ENCODE results near the gene CRYZL1.
"Not testable (repeated sequence)": the region's sequence is repeated elsewhere in the genome, so short reads cannot be mapped to it uniquely, and the experiment has no call there.

CRYZL1 gene

DNA sequence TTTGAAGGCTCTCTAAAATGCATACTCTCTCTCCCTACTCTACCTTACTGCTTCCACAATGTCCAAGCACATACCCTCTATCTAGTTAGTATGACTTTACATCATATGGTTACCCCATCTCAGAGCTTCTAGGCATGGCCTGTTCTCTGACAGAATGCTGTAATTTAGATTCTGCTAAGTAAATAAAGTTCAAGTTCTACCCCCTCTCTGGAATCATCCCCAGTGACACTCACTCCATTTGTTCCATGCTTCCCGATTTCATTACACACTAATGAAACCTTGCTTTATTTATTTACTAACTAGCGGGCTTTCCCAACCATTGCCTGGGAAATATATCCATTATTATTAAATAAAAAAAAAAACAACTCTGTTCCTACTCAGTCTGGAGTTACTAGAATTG, 7.3 kb downstream of the CRYZL1 start:
- no peaks in the 10 kb centered on the region for H3K27me3 Mint-ChIP-seq
- intact Hi-C loops (cut with micrococcal nuclease), result no loop called here
- H3K36me3 Mint-ChIP-seq (ENCODE audit: low read depth), result peaks cover 32% of the 10 kb centered on the region
- H3K27ac Mint-ChIP-seq, result no peak overlapping the region
- peaks cover 10% of the 10 kb centered on the region for H3K9me3 Mint-ChIP-seq
- H3K4me1 Mint-ChIP-seq (ENCODE audit: low read depth), result peaks cover 8% of the 10 kb centered on the region
- no peak overlapping the region for H3K4me3 Mint-ChIP-seq

DNA sequence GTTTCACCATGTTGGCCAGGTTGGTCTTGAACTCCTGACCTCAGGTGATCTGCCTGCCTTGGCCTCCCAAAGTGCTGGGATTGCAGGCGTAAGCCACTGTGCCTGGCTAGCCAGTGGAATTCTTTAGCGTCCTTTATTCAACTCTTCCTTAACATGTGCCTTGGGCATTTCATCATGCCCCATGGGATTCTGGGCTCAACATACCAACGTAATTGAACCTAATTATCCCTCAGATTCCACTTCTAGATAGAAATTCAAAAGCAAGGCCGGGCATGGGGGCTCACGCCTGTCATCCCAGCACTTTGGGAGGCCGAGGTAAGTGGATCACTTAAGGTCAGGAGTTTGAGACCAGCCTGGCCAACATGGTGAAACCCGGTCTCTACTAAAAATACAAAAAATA, 15.4 kb downstream of the CRYZL1 start:
- H3K9me3 Mint-ChIP-seq; H3K4me3 Mint-ChIP-seq; H3K27me3 Mint-ChIP-seq; intact Hi-C loops (cut with micrococcal nuclease); H3K27ac Mint-ChIP-seq; H3K4me1 Mint-ChIP-seq (ENCODE audit: low read depth): not testable (repeated sequence)
- H3K36me3 Mint-ChIP-seq (ENCODE audit: low read depth), result peaks cover 85% of the 10 kb centered on the region

DNA sequence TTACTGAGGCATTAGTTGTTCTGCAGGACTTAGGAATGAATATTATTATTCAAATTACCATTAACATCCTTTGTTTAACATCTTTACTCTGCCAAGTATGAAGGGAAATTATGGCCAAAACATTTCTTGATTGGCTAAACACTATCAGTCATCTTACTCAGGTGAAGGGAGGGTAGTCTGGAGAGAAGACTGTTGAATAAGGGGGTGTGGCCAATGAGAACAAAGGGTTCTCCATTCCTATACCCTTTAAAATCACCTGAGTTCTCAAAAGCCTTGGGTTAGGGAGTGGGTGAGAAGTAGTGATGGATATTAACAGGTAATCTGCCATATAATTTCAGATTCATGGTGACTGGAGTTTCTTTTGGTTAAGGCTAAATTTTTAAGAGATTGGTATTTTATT, 19.3 kb downstream of the CRYZL1 start:
- H3K36me3 Mint-ChIP-seq (ENCODE audit: low read depth), result peaks cover 83% of the 10 kb centered on the region
- no peaks in the 10 kb centered on the region for H3K27me3 Mint-ChIP-seq
- H3K4me1 Mint-ChIP-seq (ENCODE audit: low read depth), result peaks cover 32% of the 10 kb centered on the region
- intact Hi-C loops (cut with micrococcal nuclease), result no loop called here
- H3K4me3 Mint-ChIP-seq, result no peak overlapping the region
- peaks cover 5% of the 10 kb centered on the region for H3K9me3 Mint-ChIP-seq
- no peak overlapping the region for H3K27ac Mint-ChIP-seq

DNA sequence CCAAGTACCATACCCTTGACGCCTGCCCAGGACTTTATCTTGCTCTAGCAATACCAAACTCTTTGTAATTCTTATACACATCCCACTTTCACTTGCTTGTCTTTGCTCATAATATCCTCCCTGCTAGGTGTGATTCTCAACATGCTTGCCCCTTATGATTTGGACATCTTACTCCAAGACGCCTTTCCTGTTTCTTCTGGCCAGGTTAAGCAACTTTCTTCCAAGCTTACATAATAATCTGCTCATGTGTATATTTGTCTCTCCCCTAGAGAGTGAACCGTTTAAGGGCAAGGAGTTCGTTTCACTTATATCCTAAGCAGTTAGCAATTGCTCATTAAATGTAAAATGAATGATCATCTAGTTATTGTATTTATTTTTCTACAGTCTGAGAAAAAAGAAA, 21.8 kb downstream of the CRYZL1 start:
- Mint-ChIP-seq H3K9me3 (peaks cover 7% of the 10 kb centered on the region), H3K36me3 (ENCODE audit: low read depth) (peaks cover 87% of the 10 kb centered on the region), H3K27me3 (no peaks in the 10 kb centered on the region), H3K4me3 (no peak overlapping the region), H3K27ac (no peak overlapping the region), H3K4me1 (ENCODE audit: low read depth) (peaks cover 27% of the 10 kb centered on the region)
- intact Hi-C loops (cut with micrococcal nuclease), result no loop called here

DNA sequence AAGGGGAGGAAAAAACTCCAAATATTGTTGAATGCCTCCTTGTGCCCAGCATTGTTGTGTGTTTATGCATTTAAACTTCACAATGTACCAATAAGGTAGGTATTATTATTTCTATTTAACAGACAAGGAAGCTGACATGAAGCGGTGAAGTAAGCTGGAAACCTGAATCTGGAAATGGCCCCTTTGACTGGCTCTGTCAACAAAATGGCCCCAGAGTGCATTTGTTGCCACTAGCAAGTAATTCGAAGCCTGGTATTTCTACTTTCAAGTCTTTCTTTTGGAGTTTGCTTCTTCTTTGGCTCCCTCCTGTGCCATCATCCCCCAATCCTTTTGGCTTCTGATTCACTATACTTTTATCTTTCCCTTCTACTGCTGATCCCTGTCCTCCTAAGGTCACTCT, 23.1 kb downstream of the CRYZL1 start:
- Mint-ChIP-seq H3K27me3 (no peaks in the 10 kb centered on the region), H3K9me3 (peaks cover 7% of the 10 kb centered on the region), H3K36me3 (ENCODE audit: low read depth) (peaks cover 90% of the 10 kb centered on the region), H3K4me3 (no peak overlapping the region), H3K27ac (peak overlapping the region; percentile 10), H3K4me1 (ENCODE audit: low read depth) (peaks cover 27% of the 10 kb centered on the region)
- intact Hi-C loops (cut with micrococcal nuclease), result no loop called here

DNA sequence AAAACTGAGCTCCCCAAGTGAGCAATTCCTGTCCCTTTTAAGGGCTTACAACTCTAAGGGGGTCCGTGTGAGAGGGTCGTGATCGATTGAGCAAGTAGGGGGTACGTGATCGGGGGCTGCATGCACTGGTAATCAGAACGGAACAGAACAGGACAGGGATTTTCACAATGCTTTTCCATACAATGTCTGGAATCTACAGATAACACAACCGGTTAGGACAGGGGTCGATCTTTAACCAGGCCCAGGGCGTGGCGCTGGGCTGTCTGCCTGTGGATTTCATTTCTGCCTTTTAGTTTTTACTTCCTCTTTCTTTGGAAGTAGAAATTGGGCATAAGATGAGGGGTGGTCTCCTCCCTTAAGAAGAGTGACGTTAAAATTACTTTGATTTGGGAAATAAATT, 24.0 kb downstream of the CRYZL1 start:
- H3K9me3 Mint-ChIP-seq; H3K4me3 Mint-ChIP-seq; H3K27me3 Mint-ChIP-seq; intact Hi-C loops (cut with micrococcal nuclease): not testable (repeated sequence)
- Mint-ChIP-seq H3K36me3 (ENCODE audit: low read depth) (peaks cover 92% of the 10 kb centered on the region), H3K27ac (peak overlapping the region; percentile 80), H3K4me1 (ENCODE audit: low read depth) (peaks cover 27% of the 10 kb centered on the region)

DNA sequence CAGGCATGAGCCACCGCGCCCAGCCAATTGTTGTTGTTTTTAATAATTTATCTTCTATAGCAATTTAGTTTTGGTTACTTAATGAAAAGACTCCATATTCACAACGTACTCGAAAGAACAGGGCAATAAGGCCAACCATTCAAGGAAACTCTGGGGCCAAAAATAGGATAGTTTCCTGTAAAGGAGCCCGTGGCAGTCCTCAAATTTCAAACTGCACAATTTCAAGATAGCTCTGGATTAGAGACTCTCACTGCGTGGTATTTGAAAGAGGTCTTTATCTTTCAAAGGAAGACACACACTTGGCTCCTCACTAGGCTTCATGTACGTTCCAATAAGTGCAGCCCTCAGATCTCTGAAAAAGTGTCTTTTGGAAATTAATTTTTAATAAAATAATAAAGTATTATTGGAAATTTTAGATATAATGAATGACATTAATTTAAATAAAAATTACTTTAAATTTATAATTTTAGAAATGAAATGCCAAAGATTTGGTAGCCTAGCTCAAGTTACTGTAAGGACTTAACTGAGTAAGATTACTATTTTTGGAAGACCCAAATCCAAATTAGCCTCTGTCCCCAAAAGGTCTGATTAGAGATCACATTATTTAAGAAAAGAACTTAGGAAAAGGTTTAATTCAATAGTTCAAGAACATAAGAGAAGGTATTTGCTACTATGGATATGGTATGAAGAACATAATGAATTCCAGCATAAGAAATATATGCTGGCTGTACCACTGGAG, 30.4 kb downstream of the CRYZL1 start:
- no peaks in the 10 kb centered on the region for H3K4me1 Mint-ChIP-seq (ENCODE audit: low read depth)
- no peak overlapping the region for H3K27ac Mint-ChIP-seq
- intact Hi-C loops (cut with micrococcal nuclease), result no loop called here
- no peak overlapping the region for H3K4me3 Mint-ChIP-seq
- H3K36me3 Mint-ChIP-seq (ENCODE audit: low read depth), result peaks cover 84% of the 10 kb centered on the region
- H3K27me3 Mint-ChIP-seq, result no peaks in the 10 kb centered on the region
- no peaks in the 10 kb centered on the region for H3K9me3 Mint-ChIP-seq

DNA sequence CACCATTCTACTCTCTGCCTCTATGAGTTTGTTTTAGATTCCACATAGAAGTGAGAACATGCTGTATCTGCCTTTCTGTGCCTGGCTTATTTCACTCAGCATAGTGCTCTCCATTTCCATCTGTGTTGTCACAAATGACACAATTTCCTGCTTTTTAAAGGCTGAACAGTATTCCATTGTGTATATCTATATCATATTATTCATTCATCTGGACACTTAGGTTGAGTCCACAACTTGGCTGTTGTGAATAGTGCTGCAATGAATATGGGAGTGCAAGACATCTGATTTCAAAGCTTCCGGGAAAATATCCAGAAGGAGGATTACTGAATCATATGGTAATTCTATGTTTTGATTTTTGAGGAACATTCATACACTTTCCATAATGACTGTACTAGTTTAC, 33.0 kb downstream of the CRYZL1 start:
- no peak overlapping the region for H3K27ac Mint-ChIP-seq
- peaks cover 74% of the 10 kb centered on the region for H3K36me3 Mint-ChIP-seq (ENCODE audit: low read depth)

DNA sequence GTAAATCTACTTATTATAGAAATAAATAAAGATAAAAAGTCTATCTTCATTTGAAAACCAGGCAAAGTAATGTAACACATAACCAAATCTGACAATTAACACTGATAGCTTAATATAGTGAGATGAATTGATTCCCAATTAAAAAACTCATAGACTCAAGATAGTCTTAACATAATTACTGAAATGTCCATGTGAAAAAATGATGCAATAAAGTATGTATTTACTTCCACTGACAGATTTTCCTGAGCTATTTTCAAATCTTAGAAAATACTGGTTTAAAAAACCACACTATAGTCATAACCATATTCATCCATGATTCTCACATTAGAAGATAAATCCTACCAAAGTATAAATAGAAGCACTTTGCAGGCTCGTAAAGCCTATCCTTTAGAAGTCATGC, 43.5 kb downstream of the CRYZL1 start:
- Mint-ChIP-seq H3K27ac (no peak overlapping the region), H3K4me1 (ENCODE audit: low read depth) (no peaks in the 10 kb centered on the region), H3K27me3 (no peaks in the 10 kb centered on the region), H3K9me3 (no peaks in the 10 kb centered on the region), H3K36me3 (ENCODE audit: low read depth) (peaks cover 82% of the 10 kb centered on the region), H3K4me3 (no peak overlapping the region)
- intact Hi-C loops (cut with micrococcal nuclease), result no loop called here

More for the DNA sequence above, 33.0 kb downstream of the CRYZL1 start:
- Mint-ChIP-seq H3K27me3 (no peaks in the 10 kb centered on the region), H3K9me3 (no peaks in the 10 kb centered on the region), H3K4me3 (no peak overlapping the region), H3K4me1 (ENCODE audit: low read depth) (no peaks in the 10 kb centered on the region)
- intact Hi-C loops (cut with micrococcal nuclease), result loop anchor here (10.0 kb wide), 1 partner anchor 286 kb away; no protein-coding TSS in a partner anchor

DNA sequence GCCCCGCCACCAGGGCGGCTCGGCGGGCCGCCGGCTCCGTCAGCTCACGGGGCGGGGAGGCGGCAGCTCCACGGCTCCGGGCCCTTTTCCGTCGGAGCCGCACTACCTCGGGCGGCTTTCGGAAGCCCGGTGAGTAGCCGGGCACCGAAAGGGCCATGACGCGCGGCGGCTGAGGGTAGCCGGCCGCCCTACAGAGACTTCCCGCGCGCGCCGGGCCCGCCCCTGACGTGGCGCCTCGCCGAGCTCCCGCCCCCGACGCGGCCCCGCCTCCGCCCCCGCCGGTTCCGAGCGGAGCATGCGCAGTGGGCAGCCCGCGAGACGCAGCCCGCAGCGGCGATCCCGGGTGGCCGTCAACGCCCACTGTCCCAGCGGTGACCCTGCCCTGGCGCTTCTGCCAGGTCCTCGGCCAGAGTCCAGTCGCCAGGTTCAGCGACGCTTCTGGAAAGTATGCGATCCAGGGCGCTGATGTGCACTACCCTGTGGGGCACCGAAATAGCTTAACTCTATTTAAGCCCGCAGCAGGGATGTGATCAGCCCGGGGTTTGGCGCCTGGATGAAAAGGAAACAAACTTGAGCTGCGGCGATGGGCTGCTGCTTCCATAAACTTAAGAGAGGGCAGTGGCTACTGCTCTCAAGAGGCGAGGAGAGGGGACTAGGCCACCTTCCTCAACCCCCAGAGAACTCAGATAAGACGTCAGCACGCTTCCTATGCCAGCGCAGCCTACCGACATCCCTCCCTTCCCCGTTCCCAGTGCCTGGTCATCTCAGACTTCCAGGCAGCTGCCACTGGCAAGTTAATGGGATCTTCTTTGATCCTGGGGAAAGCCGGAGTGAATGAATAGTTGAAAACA, 52.8 kb downstream of the CRYZL1 start, which contains the start of gene DONSON:
DONSON (minus strand) TSS at position 200 of the 851 bp plus-strand sequence; CDS start at position 157, 43 bp downstream.
- no peaks in the 10 kb centered on the region for H3K36me3 Mint-ChIP-seq (ENCODE audit: low read depth)
- intact Hi-C loops (cut with micrococcal nuclease), result loop anchor here (2.0 kb wide), 1 partner anchor 46 kb away; the partner anchor contains the start of genes GART and SON
- H3K27ac Mint-ChIP-seq, result peak within 1 kb of the TSS; percentile 87
- peaks cover 2% of the 10 kb centered on the region for H3K27me3 Mint-ChIP-seq
- peak within 1 kb of the TSS; percentile 89 for H3K4me3 Mint-ChIP-seq
- H3K4me1 Mint-ChIP-seq (ENCODE audit: low read depth), result peaks cover 10% of the 10 kb centered on the region
- H3K9me3 Mint-ChIP-seq, result no peaks in the 10 kb centered on the region

DNA sequence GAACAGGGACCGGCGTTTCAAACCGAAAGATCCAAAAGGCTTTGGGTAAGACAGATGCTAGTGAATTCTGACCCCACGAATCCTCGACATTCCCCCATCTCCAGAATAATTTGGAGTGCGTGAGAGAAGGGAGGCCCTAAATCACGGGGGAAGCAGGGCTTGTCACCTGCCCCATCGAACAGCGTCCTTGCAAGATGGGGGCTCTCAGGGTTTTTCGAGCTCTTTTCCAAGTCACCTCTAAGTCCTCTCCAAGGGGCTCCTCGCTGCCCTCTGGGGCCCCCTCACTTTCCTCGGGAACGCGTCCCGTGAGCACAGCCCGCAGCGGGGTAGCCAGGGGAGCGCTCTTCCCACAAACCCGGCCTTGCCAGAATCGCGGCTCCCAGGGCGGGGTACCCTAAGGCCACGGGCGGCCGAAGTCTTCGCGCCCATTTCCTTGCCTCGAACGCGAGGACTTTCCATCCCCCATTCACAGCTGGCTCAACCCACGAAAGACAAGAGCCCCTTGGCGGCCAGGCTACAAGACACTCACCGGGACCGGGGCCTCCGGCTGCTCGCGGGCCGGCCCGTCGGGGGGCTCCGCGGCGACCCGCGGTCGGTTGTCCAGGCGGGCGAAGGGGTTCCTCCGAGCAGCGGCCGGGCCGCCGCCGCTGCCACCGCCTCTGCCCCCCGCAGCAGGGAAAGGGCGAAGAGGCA, 53.6 kb downstream of the CRYZL1 start:
- peaks cover 2% of the 10 kb centered on the region for H3K27me3 Mint-ChIP-seq
- intact Hi-C loops (cut with micrococcal nuclease), result loop anchor here (2.0 kb wide), 1 partner anchor 45 kb away; the partner anchor contains the start of genes GART and SON

DNA sequence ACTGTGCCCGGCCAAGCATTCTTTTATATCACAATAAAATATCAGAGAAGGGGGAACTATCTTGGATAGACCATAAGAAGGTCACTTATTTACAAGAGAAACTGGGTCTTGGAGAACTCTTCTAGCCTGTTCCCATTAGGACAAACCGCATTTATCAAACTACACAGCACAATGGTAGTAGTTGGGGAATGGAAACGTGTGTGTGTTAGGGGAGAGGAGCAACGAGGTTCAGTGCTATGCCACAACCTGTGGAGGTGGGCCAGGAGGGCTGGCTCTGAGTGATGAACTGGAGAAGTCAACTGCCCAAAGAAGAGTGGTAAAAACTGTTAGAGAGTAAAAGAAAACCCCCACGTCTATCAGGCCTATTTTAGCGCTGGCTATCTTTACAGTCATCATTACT, 54.6 kb downstream of the CRYZL1 start:
- Mint-ChIP-seq H3K36me3 (ENCODE audit: low read depth) (peaks cover 2% of the 10 kb centered on the region), H3K4me3 (no peak overlapping the region), H3K9me3 (no peaks in the 10 kb centered on the region), H3K27me3 (peaks cover 2% of the 10 kb centered on the region), H3K4me1 (ENCODE audit: low read depth) (peaks cover 10% of the 10 kb centered on the region), H3K27ac (no peak overlapping the region)
- intact Hi-C loops (cut with micrococcal nuclease), result no loop called here

More for the DNA sequence above, 53.6 kb downstream of the CRYZL1 start:
- Mint-ChIP-seq H3K4me1 (ENCODE audit: low read depth) (peaks cover 10% of the 10 kb centered on the region), H3K4me3 (peak overlapping the region; percentile 89), H3K9me3 (no peaks in the 10 kb centered on the region), H3K27ac (peak overlapping the region; percentile 87), H3K36me3 (ENCODE audit: low read depth) (no peaks in the 10 kb centered on the region)

DNA sequence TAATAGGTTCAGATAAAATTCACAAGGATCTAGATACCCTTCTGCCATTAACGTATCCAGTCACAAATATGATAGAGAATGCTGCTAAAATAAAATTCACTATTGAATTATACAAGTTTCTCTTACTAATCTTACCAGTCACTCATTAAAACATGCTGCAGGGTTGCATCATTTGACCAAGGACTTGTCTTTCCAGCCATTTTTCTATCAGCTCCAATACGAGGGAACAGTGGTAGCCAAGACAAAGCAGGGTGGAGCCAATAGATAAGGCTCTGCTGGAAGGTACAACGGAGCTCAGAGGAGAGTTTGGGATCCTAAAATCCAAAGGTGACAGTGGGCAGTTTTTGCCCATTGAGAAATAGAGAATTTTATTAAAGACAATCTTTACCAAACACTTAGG, 57.1 kb downstream of the CRYZL1 start:
- Mint-ChIP-seq H3K4me3 (no peak overlapping the region), H3K27me3 (peaks cover 2% of the 10 kb centered on the region), H3K9me3 (no peaks in the 10 kb centered on the region), H3K27ac (no peak overlapping the region), H3K36me3 (ENCODE audit: low read depth) (peaks cover 7% of the 10 kb centered on the region), H3K4me1 (ENCODE audit: low read depth) (peaks cover 10% of the 10 kb centered on the region)
- intact Hi-C loops (cut with micrococcal nuclease), result loop anchor here (2.0 kb wide), 1 partner anchor 58 kb away; the partner anchor contains the start of gene ITSN1

Measured in dendritic cell treated with granulocyte-macrophage colony-stimulating factor and Interleukin-4, amounts not matched to agents 40 ng/mL and 50 ng/mL, for 4 days (primary cell).